NCI-H2196 treated with DMSO at 0.1 percent for 48 hours (cell line): Measurements from ENCODE around the gene OLAH.

Experiments
- DNase-seq: peaks from one replicate; lab custom pipeline; 2025; ENCODE audit not compliant: unreplicated experiment; lab: John Stamatoyannopoulos, UW

The OLAH gene

DNA sequence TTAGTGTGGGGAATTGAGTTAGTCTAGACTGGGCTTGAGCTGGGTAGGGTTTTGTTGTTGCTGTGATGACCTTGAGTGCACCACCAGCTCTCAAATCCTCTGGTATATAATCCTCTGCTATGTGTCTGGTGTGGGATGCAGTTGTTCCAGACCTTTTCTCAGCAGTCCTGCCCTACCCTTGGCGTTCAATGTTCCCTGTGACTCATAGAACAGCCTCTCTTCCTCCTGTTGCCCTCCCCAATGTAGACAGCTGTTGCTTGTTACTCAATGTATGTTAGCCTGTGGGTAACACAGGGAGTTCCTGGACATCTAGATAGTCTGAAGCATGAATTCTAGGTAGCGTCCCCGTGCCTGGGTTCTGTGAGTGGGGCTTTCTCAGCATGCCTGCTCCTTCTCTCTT, 25.1 kb downstream of the OLAH start:
- DNase-seq, result no peak

DNA sequence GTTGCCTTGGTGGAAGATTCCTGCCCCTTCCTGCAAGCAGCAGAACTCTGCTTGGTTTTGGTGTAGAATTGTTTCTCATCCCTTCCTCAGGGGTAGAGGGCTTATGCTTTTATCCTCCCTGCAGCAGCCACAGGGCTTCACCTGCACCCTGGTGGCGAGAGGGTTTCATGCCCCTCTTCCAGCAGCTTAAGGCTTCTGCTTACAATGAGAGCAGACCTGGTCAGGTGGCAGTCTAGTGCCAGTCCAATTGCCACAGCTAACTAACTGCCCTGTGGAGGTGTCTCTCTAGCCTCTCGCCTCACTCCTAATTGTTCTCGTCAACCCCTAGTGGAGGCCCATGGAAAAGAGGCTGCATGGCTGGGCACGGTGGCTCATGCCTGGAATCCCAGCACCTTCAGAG, 25.5 kb downstream of the OLAH start:
- DNase-seq, result no peak

DNA sequence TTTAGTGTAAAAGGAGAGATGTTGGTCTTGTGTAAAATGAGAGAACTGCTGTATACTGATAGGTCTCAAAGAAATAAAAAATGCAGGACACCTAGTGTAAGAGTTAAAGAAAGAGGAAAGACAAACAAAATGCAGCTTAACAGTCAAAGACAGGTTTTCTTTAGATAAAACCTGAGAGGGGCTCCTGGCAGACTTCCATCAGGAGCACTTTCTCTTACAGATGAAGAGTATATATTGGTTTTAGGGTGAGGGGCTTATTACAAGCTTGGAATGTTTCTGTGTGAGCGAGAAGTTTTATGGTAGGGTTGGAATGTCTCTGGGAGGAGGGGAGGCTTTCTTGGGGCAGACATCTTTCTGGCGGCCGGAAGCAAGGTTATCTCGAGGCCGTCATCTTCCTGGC, 28.6 kb downstream of the OLAH start:
- no peak for DNase-seq

DNA sequence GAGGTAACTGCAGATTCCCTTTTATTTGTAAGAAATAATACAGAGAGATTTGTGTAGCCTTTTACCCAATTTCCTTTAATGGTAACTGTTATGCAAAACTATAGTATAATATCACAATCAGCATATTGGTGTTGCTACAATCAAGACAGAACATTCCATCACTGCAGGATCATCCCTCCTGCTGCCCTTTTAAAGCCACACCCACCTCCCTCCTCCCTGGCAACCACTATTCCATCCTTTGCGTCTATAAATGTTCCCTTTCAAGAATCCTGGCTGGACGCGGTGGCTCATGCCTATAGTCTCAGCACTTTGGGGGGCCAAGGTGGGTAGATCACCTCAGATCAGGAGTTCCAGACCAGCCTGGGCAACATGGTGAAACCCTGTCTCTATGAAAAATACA, 31.7 kb downstream of the OLAH start:
- DNase-seq, result no peak

DNA sequence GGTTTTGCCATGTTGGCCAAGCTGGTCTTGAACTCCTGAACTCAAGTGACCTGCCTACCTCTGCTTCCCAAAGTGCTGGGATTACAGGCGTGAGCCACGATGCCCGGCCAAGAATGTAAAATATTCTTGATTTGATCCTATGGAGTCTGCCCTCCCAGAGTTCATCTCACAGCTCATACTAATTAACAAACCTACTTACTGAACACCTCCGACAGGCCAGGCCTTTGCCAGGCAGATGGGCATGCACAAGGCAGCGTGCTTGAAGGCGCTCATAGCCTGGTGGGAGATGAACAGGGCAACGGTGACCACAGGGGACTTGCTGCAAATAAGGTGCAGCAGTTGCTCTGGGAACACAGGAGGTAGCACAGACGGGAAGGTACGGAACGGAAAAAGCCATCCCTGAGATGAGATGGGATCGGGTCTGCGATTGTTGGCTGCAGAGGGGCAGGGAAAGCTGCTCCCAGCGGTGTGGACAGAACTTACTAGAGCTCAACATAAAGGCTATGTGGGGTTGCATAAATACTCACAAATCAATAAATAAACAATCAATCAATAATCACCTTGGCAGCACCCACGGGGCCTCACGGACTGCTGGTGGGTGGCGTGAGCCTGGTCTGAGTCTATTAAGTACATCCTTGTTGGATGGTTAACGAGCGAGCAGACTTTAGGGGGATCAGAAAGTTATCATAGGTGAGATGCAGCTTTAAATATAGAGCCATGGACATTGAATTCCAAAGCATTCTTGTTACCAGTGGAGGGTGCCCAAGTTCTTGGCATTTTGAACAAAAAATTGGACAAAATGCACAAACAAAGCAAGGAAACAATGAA, 40.1 kb downstream of the OLAH start:
- no peak for DNase-seq

DNA sequence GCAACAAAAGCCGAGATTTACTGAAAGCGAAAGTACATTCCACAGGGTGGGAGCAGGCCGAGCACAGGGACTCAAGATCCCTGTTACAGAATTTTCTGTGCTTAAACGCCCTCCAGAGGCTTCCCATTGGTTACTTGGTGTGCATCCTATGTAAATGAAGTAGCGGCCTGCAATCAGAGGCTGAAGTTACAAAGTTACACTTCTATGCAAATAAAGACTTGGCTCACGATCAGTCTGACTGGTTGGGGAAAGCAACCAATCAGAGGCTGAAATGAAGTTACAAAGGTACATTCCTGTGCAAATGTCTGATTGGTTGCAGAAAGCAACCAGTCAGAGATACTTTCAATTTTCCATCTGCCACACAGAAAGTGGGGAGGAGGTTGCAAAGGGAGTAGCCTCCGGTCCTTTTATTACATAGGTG, 40.8 kb downstream of the OLAH start:
- DNase-seq, result peak; percentile 39

DNA sequence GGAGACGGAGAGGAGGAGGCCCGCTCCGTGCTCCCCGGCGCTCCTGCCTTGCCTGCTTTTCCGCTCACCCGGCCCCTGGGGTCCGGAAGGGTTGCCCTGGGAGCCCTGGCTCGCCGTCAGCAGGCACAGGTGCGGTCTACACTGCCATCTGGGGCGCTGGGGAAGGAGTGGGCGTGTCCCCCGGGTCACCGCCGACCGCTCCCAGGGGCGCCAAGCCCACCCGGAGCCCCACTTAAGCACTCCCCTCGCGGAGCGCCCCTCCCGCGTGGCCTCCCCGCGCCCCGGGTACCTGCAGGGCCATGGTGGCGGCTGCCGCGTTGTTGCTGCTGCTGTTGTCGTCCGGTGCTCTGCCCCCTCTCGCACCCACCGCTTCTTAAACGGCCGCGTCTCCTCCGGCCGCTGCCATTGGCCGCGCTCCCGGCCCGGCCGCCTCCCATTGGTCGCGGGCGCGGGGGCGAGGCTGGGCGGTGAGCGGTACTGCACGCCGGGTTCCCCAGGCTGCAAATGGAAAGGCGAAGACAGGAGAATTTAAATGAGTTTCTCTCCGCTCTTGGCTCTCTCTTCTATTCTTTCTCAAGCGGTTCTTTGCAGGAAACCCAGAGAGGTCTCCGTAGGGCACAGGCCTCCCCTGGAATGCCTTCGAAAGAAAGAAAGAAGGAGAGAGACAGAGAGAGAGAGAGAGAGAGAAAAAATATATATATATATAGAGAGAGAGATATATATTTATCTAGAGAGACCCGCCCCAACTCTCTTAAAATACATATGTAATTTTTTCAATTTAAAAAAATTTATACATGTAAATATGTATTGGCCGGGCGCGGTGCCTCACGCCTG, 44.9 kb downstream of the OLAH start, which contains the start of gene ACBD7:
Gene ACBD7 (minus strand): TSS at position 349 of the 834 bp plus-strand sequence. CDS start 48 bp downstream, at position 301.
- peak; percentile 69 for DNase-seq

DNA sequence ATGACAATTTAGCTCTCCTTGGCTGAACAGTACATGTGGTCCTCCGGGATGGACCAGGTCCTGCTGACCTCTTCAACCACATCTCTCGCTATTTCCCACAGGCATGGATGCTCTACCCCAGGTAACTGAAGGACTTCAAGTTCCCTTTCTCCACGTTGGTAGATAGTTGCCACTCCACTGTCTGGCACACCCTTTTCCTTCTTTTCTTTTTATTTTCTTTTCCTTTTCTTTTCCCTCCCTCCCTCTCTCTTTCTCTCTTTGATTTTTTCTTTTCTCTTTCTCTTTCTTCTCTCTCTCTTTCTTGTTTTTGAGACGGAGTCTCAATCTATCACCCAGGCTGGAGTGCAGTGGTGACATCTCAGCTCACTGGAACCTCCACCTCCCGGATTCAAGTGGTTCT, 47.7 kb downstream of the OLAH start:
- no peak for DNase-seq

DNA sequence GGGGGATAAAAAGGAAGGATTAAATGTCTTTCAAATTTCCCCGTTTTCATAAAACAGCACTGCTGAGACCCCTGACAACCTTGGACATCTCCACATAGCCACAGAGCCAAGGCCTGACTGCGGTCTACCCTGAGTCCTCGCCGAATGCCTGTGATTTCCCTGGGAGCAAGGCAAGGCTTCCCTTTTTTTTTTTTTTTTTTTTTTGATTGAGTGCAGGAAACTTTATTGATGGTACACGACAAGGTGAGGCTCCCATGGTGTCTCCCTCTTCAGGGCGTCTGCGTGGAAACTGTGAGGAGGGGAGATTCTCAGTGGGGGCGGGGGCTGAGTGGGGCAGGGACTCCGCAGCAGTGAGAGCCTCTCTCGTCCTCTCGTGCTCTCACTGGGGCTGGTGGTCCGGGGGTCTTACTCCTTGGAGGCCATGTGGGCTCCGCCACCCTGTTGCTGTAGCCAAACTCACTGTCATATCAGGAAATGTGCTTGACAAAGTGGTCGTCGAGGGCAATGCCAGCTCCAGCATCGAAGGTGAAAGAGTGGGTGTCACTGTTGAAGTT, 49.2 kb downstream of the OLAH start:
- DNase-seq, result no peak

DNA sequence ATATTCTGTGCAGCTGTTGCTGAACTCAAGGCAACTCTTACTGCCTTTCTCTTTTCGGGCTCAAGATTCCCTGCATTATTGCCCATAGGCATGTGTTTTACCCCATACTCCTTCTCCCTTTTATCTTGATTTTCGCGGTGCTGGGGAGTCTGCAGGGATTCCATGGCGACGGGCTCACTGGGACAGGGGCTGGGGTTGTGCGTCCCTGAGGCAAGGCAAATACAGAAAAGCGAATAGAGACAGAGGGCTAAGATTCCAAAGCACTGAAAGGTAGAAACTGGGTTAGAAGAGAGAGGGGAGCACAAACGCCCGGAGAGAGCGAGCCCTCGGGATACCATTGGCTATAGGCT, 52.9 kb downstream of the OLAH start:
- DNase-seq, result no peak

DNA sequence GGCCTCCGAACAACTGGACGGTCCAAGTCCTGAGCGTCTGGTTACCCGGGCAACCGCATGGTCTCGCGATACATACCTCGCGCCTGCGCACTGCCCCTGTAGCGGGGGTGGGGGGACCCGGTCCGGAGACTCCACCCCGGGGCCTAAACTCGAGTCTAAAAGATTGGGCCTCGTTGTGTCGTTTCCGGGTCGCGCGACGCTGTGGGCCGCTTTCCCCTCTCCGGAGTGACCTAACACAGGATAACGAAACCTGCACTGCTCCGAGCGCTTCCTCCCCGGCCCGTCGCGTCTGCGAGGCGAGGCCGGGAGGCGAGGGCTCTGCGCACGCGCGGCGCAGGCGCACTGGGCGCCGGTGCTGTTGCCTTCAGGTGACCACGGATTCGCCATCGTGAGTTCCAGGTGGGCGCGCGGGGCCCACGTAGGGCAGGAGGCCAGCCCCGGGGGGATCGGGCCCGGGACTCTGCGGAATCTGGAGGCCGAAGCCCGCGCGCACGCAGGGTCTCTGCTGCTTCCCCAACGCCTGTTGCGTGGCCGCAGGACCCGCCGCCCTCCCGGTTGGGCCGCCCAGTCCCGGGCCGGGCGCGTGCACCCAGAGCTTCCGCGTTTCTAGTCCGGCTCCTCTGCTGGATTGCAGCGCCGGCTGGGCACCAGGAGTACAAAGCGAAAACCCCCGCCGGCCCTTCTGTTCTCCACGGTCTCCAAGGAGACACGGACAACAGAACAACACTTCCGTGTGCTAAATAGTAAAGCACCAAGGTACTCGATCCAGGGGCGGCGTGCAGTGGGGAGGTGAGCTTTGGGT, 53.5 kb downstream of the OLAH start, which contains the start of gene RPP38:
Gene RPP38 (plus strand): TSS at position 345 of the 802 bp plus-strand sequence. CDS start 5,960 bp downstream, outside the sequence.
- peak; percentile 56 for DNase-seq

DNA sequence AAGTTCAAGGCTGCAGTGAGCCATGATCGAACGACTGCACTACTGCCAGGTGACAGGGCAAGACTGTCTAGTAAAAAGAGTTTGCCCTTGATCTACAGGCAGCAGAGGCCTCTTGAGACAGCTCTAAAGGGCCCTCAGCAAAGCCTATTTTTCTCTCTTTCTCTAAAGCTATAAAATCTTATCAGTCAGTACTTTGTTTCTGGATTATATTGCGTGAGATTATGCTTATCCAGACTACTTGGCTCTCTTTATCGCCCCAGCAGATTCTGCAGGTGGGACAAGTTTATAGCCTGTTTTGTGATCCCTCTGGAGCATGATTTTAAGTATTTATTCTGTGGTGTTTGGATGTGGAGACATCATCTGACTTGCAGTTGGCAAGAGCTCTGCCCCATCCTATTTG, 56.1 kb downstream of the OLAH start:
- DNase-seq, result no peak

DNA sequence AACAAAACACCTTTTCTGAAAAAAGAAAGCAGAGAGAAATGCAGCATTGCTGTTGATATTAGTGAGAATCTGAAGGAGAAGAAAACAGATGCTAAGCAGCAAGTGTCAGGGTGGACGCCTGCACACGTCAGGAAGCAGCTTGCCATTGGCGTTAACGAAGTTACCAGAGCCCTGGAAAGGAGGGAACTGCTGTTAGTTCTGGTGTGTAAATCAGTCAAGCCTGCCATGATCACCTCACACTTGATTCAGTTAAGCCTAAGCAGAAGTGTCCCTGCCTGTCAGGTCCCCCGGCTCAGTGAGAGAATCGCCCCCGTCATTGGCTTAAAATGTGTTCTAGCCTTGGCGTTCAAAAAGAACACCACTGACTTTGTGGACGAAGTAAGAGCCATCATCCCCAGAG, 59.8 kb downstream of the OLAH start:
- DNase-seq, result no peak

DNA sequence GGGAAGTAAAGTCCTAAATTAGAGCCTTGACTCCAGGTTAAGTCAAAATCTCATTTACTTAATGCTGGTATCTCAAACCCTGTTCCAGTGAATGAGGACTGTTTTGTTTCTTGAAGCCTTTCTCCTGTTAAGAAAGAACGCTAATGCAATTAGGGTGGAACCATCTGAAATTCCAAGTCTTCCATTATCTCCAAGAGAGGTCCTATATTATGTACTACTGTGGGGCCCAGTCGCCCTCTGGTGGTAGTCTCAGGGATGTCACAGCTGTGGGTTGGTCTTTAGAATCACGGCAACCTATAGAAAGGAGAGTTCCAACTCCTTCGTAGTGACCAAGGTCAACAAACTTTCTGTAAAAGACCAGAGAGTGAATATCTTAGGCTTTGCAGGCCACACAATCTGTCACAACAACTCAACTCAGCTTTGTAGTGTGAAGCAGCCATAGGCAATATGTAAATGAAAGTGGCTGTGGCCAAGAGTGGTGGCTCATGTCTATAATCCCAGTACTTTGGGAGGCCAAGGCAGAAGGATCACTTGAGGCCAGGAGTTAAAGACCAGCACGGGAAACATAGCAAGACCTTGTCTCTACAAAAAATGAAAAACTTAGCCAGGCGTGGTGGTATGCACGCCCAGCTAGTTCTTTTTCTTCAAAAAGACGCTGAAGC, 62.7 kb downstream of the OLAH start:
- DNase-seq, result no peak

DNA sequence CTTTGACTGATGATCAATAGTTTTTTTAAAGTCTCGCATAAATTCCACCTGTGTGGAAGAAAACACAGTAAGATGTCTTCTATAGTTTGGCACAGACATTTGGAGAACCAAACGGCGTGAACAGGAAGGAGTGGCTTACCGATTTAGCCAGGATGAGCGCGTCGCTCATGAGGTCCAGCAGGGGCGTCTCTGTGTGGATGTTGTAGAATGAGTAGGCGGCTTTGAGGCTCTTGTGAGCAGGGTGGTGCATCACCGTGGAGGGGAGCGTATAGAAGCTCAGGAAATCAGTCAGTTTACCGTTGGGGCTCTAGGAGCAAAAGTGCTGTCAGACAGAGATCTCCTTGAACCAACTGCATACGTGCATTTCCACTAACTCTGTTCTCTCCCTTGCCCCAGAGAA, 68.9 kb downstream of the OLAH start:
- DNase-seq, result no peak

DNA sequence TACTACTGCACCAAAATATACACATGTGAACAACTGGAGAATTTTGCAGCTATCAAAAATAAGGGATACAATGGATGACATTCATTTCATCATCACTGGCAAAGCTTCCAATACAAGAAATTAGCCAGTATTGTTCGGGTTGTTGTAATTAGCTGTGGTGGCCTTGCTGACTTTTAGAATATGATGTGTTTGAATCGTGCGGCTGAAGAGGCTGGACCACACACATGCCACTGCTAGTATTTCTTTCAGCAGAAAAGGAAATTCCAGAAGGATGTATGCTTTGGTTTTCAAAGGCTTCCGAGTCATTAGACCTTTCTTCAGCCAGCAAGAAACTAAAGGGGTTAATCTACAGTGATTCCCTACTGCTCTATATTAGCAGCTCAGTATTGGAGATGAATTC, 70.0 kb downstream of the OLAH start:
- DNase-seq, result no peak

DNA sequence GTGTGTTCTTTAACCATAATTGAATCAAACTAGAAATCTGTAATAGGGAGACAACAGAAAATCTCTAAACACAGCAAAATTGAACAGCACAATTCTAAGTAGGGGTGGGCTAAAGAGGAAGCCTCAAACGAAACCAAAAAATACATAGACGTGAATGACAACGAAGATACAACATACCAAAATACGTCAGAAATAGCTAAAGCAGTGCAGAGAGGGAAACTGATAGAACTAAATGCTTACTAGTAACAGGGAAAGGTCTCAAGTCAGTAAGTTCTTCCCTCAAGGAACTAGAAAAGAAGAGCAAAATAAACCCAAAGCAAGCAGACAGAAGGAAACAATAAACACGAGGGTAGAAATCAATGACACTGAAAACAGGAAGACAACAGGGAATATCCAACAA, 72.5 kb downstream of the OLAH start:
- DNase-seq, result no peak

DNA sequence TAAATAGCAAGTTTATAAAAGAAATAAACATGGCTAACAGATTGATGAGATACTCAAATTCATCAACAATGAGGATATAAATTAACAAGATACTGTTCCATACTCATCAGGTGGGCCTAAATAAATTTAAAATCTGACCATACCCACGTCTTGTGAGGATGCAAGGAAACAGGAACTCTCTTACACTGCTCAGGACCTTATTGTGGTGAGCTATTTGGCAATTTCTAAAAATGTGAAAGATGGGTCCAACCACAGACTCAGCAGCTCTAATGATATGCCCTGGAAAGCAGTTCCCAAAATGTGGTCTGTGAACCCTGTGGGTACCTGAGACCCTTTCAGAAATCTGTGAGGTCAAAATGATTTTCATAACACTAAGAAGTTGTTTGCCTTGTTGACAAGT, 74.9 kb downstream of the OLAH start:
- no peak for DNase-seq

DNA sequence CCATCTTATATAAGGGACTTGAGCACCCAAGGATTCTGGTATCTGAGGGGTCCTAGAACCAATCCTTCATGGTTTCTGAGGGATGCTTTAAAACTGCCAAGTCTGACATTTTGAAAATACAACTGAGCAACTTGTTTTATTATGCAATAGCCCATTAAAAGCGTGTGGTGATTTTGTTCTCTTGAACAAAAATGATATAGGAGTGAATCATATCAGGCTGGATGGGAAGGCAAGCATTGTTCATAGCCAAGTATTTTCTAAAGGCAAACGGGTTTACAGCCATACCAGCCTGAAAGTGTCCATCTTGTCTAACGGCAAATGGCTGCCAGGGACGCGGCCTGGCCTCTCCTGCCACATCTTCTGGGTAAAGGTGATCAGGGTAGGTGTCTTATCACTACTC, 76.8 kb downstream of the OLAH start:
- DNase-seq, result no peak

DNA sequence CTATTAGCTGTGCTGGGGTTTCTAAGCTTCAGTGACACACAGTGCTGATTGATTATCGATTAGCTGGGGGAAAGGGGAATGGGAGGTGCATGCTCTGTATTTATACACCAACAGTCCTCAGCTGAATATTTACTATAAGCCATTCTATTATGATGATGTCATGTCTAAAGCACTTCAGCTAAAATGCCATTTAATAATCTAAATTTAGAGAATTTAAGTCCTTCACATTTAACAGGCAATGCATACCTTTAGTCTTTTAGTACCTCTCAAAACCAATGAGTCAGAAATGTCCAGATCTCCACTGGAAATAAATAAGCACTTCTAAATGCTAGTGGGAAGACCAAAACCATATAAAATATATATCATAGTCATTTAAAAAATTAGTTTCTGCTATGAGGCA, 78.0 kb downstream of the OLAH start:
- DNase-seq, result no peak
